HepG2 (cell line): Measurements from ENCODE around the gene MCM6. TPM values are rescaled to one million over a fixed set of nuclear protein-coding genes. Genes with fewer than 3 reads are reported as not detected.

ENCODE experiments used
- CEBPG ChIP-seq: IDR thresholded peaks from 2 replicates; pipeline ENCODE4 v1.6.1; 2016
- ERF ChIP-seq: IDR thresholded peaks from 2 replicates; pipeline ENCODE4 v1.6.1; 2018; ENCODE audit warnings: missing biosample characterization, missing genetic modification reagents
- FUBP1 ChIP-seq: sonication (generic); formaldehyde crosslinking; IDR thresholded peaks from 2 replicates; pipeline ENCODE4 v1.5.1; 2020; ENCODE audit warnings: missing genetic modification reagents, mild to moderate bottlenecking, borderline replicate concordance
- ISL2 ChIP-seq: sonication (generic); formaldehyde crosslinking; IDR thresholded peaks from 2 replicates; pipeline ENCODE4 v1.5.0; 2020; ENCODE audit warnings: missing genetic modification reagents
- MXD1 ChIP-seq: sonication (generic); formaldehyde crosslinking; IDR thresholded peaks from 2 replicates; pipeline ENCODE4 v1.4.0; 2020; ENCODE audit warnings: mild to moderate bottlenecking, missing genetic modification reagents
- NCOA5 ChIP-seq: sonication (generic); formaldehyde crosslinking; IDR thresholded peaks from 2 replicates; pipeline ENCODE4 v1.4.0; 2020; ENCODE audit warnings: missing genetic modification reagents
- NFIC ChIP-seq: IDR thresholded peaks from 2 replicates; pipeline ENCODE4 v1.6.1; 2012; ENCODE audit warnings: mild to moderate bottlenecking, low read length, inconsistent platforms
- NFYB ChIP-seq: sonication (generic); formaldehyde crosslinking; IDR thresholded peaks from 2 replicates; pipeline ENCODE4 v1.4.0; 2020; ENCODE audit warnings: missing genetic modification reagents
- NR1H2 ChIP-seq: sonication (generic); formaldehyde crosslinking; IDR thresholded peaks from 2 replicates; pipeline ENCODE4 v1.8.1; 2022; ENCODE audit warnings: low read depth, missing genetic modification reagents, borderline replicate concordance
- U2AF1 ChIP-seq: fragments of 200-400 bp; formaldehyde crosslinking; optimal IDR thresholded peaks from 2 replicates; pipeline ENCODE3; 2017; ENCODE audit warnings: mild to moderate bottlenecking, low read depth, low read length
- ZKSCAN8 ChIP-seq: IDR thresholded peaks from 2 replicates; pipeline ENCODE4 v1.6.1; 2016; ENCODE audit warnings: borderline replicate concordance, missing genetic modification reagents, missing compliant biosample characterization
- ZNF205 ChIP-seq: IDR thresholded peaks from 2 replicates; pipeline ENCODE4 v1.6.1; 2018; ENCODE audit warnings: missing biosample characterization, missing genetic modification reagents
- ZNF274 ChIP-seq: sonication (generic); formaldehyde crosslinking; IDR thresholded peaks from 2 replicates; pipeline ENCODE4 v1.5.1; 2020; ENCODE audit warnings: mild to moderate bottlenecking, missing genetic modification reagents
- ZNF33B ChIP-seq: sonication (generic); formaldehyde crosslinking; IDR thresholded peaks from 2 replicates; pipeline ENCODE4 v1.5.1; 2020; ENCODE audit warnings: mild to moderate bottlenecking, missing genetic modification reagents
- ZNF441 ChIP-seq: sonication (generic); formaldehyde crosslinking; IDR thresholded peaks from 2 replicates; pipeline ENCODE4 v1.7.0; 2021; ENCODE audit warnings: missing genetic modification reagents, borderline replicate concordance
- ZNF577 ChIP-seq: sonication (generic); formaldehyde crosslinking; IDR thresholded peaks from 2 replicates; pipeline ENCODE4 v1.4.0; 2020; ENCODE audit warnings: mild to moderate bottlenecking, low read depth, missing genetic modification reagents, borderline replicate concordance
- ZNF644 ChIP-seq: IDR thresholded peaks from 2 replicates; pipeline ENCODE4 v1.6.1; 2016; ENCODE audit warnings: low read depth
- polyA plus RNA-seq, 8 experiments: library from polyadenylated mRNA; depleted of rRNA in 3 of 8; stranded (reverse) in 7 of 8; unstranded in 1 of 8; fragments of >200 nt; fragmentation: Illumina TruSeq in 4 of 8; extraction: Trizol in 4 of 8; gene quantifications; 2 replicates each; pipeline versions ENCODE4 v1.2.1 to v1.2.3, GENCODE V29; 2011 to 2016; ENCODE audit warnings: low read depth in 4 of 8, missing spikeins in 1 of 8, mixed read lengths in 1 of 8; ENCODE audit not compliant: insufficient read depth in 1 of 8
- total RNA-seq, 5 experiments: library from RNA; depleted of rRNA; stranded (reverse); fragments of >200 nt; fragmentation: Illumina TruSeq; extraction: Trizol; gene quantifications; 2 replicates each; pipeline ENCODE4 v1.2.3, GENCODE V29; 2016; ENCODE audit warnings: low read depth in 1 of 5
- TF ChIP-seq, protein P1 (sequence below): sonication (generic); formaldehyde crosslinking; IDR thresholded peaks from 2 replicates; pipeline ENCODE4 v1.5.0; 2020; ENCODE audit warnings: mild to moderate bottlenecking, missing genetic modification reagents
- TF ChIP-seq, protein P2 (sequence below): sonication (generic); formaldehyde crosslinking; IDR thresholded peaks from 2 replicates; pipeline ENCODE4 v1.8.0; 2022; ENCODE audit warnings: low read depth, missing genetic modification reagents
- TF ChIP-seq, protein P3 (sequence below): IDR thresholded peaks from 2 replicates; pipeline ENCODE4 v1.6.1; 2016; ENCODE audit warnings: mild to moderate bottlenecking, missing biosample characterization, missing genetic modification reagents
- TF ChIP-seq, protein P4 (sequence below): sonication (generic); formaldehyde crosslinking; IDR thresholded peaks from 2 replicates; pipeline ENCODE4 v1.8.0; 2022; ENCODE audit warnings: mild to moderate bottlenecking, missing genetic modification reagents, moderate library complexity
- TF ChIP-seq, protein P5 (sequence below): sonication (generic); IDR thresholded peaks from 2 replicates; pipeline ENCODE4 v1.6.1; 2016; ENCODE audit warnings: low read depth, borderline replicate concordance

The MCM6 gene
- total and polyA plus RNA-seq, 2 of the 13 experiments (the other 11 are each of a cell fraction or from before 2014, with no cell fraction given): 9.7 to 18.7 TPM

- TF ChIP-seq U2AF1 (no peak), NR1H2 (CRISPR knock-in tag) (peak; percentile 53; the same call in 1 of the 2 replicates), ZNF274 (CRISPR knock-in tag) (peak; percentile 54; the same call in 1 of the 2 replicates), ERF (CRISPR knock-in tag) (peak; percentile 46; the same call in 1 of the 2 replicates), ZNF441 (peak; percentile 44; the same call in 1 of the 2 replicates), ZNF205 (0 out of 2 replicates have a peak, but pooled peaks have one; percentile 47), FUBP1 (no peak), NFYB (CRISPR knock-in tag) (peak; percentile 85), CEBPG (no peak), ISL2 (CRISPR knock-in tag) (0 out of 2 replicates have a peak, but pooled peaks have one; percentile 50), ZNF577 (CRISPR knock-in tag) (no peak), ZKSCAN8 (CRISPR knock-in tag) (no peak), ZNF33B (CRISPR knock-in tag) (peak; percentile 59; the same call in 1 of the 2 replicates), ZNF644 (no peak), NFIC (no peak), MXD1 (peak; percentile 86), NCOA5 (no peak)
- TF ChIP-seq, protein P1, sequence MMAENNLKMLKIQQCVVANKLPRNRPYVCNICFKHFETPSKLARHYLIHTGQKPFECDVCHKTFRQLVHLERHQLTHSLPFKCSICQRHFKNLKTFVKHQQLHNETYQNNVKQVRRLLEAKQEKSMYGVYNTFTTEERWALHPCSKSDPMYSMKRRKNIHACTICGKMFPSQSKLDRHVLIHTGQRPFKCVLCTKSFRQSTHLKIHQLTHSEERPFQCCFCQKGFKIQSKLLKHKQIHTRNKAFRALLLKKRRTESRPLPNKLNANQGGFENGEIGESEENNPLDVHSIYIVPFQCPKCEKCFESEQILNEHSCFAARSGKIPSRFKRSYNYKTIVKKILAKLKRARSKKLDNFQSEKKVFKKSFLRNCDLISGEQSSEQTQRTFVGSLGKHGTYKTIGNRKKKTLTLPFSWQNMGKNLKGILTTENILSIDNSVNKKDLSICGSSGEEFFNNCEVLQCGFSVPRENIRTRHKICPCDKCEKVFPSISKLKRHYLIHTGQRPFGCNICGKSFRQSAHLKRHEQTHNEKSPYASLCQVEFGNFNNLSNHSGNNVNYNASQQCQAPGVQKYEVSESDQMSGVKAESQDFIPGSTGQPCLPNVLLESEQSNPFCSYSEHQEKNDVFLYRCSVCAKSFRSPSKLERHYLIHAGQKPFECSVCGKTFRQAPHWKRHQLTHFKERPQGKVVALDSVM (CRISPR knock-in tag): no peak
- TF ChIP-seq, protein P2, sequence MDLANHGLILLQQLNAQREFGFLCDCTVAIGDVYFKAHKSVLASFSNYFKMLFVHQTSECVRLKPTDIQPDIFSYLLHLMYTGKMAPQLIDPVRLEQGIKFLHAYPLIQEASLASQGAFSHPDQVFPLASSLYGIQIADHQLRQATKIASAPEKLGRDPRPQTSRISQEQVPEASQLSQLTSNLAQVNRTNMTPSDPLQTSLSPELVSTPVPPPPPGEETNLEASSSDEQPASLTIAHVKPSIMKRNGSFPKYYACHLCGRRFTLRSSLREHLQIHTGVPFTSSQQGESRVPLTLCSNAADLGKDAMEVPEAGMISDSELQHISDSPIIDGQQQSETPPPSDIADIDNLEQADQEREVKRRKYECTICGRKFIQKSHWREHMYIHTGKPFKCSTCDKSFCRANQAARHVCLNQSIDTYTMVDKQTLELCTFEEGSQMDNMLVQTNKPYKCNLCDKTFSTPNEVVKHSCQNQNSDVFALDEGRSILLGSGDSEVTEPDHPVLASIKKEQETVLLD (CRISPR knock-in tag): peak; percentile 49; the same call in 1 of the 2 replicates
- TF ChIP-seq, protein P3, sequence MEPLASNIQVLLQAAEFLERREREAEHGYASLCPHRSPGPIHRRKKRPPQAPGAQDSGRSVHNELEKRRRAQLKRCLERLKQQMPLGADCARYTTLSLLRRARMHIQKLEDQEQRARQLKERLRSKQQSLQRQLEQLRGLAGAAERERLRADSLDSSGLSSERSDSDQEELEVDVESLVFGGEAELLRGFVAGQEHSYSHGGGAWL (CRISPR knock-in tag): peak; percentile 85; the same call in 1 of the 2 replicates
- TF ChIP-seq, protein P4, sequence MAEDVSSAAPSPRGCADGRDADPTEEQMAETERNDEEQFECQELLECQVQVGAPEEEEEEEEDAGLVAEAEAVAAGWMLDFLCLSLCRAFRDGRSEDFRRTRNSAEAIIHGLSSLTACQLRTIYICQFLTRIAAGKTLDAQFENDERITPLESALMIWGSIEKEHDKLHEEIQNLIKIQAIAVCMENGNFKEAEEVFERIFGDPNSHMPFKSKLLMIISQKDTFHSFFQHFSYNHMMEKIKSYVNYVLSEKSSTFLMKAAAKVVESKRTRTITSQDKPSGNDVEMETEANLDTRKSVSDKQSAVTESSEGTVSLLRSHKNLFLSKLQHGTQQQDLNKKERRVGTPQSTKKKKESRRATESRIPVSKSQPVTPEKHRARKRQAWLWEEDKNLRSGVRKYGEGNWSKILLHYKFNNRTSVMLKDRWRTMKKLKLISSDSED: no peak
- TF ChIP-seq, protein P5, sequence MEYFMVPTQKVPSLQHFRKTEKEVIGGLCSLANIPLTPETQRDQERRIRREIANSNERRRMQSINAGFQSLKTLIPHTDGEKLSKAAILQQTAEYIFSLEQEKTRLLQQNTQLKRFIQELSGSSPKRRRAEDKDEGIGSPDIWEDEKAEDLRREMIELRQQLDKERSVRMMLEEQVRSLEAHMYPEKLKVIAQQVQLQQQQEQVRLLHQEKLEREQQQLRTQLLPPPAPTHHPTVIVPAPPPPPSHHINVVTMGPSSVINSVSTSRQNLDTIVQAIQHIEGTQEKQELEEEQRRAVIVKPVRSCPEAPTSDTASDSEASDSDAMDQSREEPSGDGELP: peak; percentile 9; the same call in 1 of the 2 replicates
Observed at GRCh38 chr2:135876066-135876711, at the start of gene MCM6 (continued).
